ENCODE data around the gene FBLN2. TPM values are rescaled to one million over a fixed set of nuclear protein-coding genes. Genes with fewer than 3 reads are reported as not detected.

The FBLN2 gene
- total RNA-seq, 1 experiment from 2014 or later = 0.39 TPM

GRCh38 chr3:13507570-13508339, 41.2 kb upstream of the FBLN2 start:
- no peaks in the 10 kb centered on the region for H3K9me2 ChIP-seq (ENCODE audit: insufficient read depth)
- DNase-seq (ENCODE audit: low read depth, low spot score) = no peak
- ChIA-PET RAD21 (ENCODE audit: low non-redundant PET in 1 of 2, low total read pairs in 2 of 2, uncharacterized antibody in 2 of 2, unreplicated experiment in 2 of 2) (interaction anchor here in 1 of 2 experiments (0.8 kb wide), 1 partner anchor 140 kb away, joined by 3 read pairs; no protein-coding TSS in a partner anchor), CTCF (interaction anchor here (1.3 kb wide), 1 partner anchor 140 kb away, joined by 4 read pairs; no protein-coding TSS in a partner anchor), POLR2A (no interaction called here)
- no TSS peak for BruUV-seq (replicated peaks)
- H3K4me3 ChIP-seq (replicated peaks in 1 of 2; ENCODE audit: low read depth in 1 of 2, low read length in 2 of 2) = no peak overlapping the region
- intact Hi-C loops (cut with micrococcal nuclease) = no loop called here
- H3K27me3 ChIP-seq (ENCODE audit: insufficient read depth, low read length) = no peaks in the 10 kb centered on the region
- no peak overlapping the region for H3K4me2 ChIP-seq (ENCODE audit: low read length)
- H3K36me3 ChIP-seq (ENCODE audit: control insufficient read depth in 1 of 2, insufficient read depth in 2 of 2, low read length in 2 of 2) = no peaks in the 10 kb centered on the region
- peaks cover 6% of the 10 kb centered on the region in 2 experiments; a peak in 2 of 4 replicates for H3K4me1 ChIP-seq (ENCODE audit: control insufficient read depth in 1 of 2, insufficient read depth in 2 of 2, low read length in 2 of 2)
- no peak overlapping the region for H3K9ac ChIP-seq (ENCODE audit: low read length)
- no peak for ATAC-seq
- no peaks in the 10 kb centered on the region for H3K79me2 ChIP-seq (ENCODE audit: insufficient read depth, low read length)
- H3K27ac ChIP-seq (ENCODE audit: low read depth, low read length) = no peak overlapping the region
- no peak overlapping the region for H2AFZ ChIP-seq (ENCODE audit: low read depth, low read length, poor library complexity, severe bottlenecking)
- H3K9me3 ChIP-seq (ENCODE audit: control insufficient read depth in 1 of 2, insufficient read depth in 1 of 2, low read depth in 1 of 2, low read length in 2 of 2) = no peaks in the 10 kb centered on the region
- no peaks in the 10 kb centered on the region for H4K20me1 ChIP-seq (ENCODE audit: insufficient read depth)
- no peak for TF ChIP-seq CTCF (IDR thresholded peaks at IDR 0.05 in 2 of 3, conservative IDR thresholded peaks at IDR 0.05 in 1 of 3; ENCODE audit: borderline replicate concordance in 1 of 3, insufficient read depth in 1 of 3, low read depth in 2 of 3, low read length in 2 of 3)

DNA sequence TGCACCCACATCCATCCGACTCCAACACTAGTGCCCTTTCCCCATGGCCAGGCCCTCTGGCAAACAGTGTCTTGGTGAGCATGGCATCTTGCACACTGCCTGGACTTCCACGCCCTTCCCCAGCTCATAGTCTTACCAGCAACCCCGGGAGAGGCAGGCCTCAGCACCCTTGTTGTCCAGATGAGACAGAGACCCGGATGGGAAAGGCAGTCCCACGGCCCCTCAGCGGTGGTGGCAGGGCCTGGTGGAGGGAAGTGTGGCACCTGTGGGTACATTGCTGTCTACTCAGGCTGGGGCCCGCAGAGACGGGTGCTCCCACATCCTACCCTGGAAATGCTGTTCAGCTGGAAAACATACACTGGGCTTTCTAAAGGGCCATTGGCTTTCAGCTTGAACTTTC, 40.4 kb upstream of the FBLN2 start:
- Histone ChIP-seq H3K27ac (ENCODE audit: low read depth, low read length) (no peak overlapping the region), H3K4me3 (replicated peaks in 1 of 2; ENCODE audit: low read depth in 1 of 2, low read length in 2 of 2) (no peak overlapping the region), H3K27me3 (ENCODE audit: insufficient read depth, low read length) (no peaks in the 10 kb centered on the region), H3K9ac (ENCODE audit: low read length) (no peak overlapping the region), H3K9me2 (ENCODE audit: insufficient read depth) (no peaks in the 10 kb centered on the region), H3K36me3 (ENCODE audit: control insufficient read depth in 1 of 2, insufficient read depth in 2 of 2, low read length in 2 of 2) (no peaks in the 10 kb centered on the region), H3K4me2 (ENCODE audit: low read length) (no peak overlapping the region), H4K20me1 (ENCODE audit: insufficient read depth) (no peaks in the 10 kb centered on the region), H3K4me1 (ENCODE audit: control insufficient read depth in 1 of 2, insufficient read depth in 2 of 2, low read length in 2 of 2) (peaks cover 12 to 13% of the 10 kb centered on the region in 2 experiments), H2AFZ (ENCODE audit: low read depth, low read length, poor library complexity, severe bottlenecking) (no peak overlapping the region), H3K79me2 (ENCODE audit: insufficient read depth, low read length) (no peaks in the 10 kb centered on the region), H3K9me3 (ENCODE audit: control insufficient read depth in 1 of 2, insufficient read depth in 1 of 2, low read depth in 1 of 2, low read length in 2 of 2) (no peaks in the 10 kb centered on the region)
- CTCF ChIA-PET = no interaction called here
- DNase-seq (ENCODE audit: low read depth, low spot score) (no peak), ATAC-seq (no peak)
- no TSS peak for BruUV-seq (replicated peaks)
- intact Hi-C loops (cut with micrococcal nuclease) = no loop called here
- POLR2A ChIA-PET = no interaction called here
- RAD21 ChIA-PET (ENCODE audit: low non-redundant PET in 1 of 2, low total read pairs in 2 of 2, uncharacterized antibody in 2 of 2, unreplicated experiment in 2 of 2) = no interaction called here
- no peak for TF ChIP-seq ELF1 (IDR thresholded peaks at IDR 0.05; ENCODE audit: borderline replicate concordance, low read depth)
- TF ChIP-seq FOSL1 (IDR thresholded peaks at IDR 0.05; ENCODE audit: low read depth) = no peak
- TF ChIP-seq YY1 (IDR thresholded peaks at IDR 0.05; ENCODE audit: extremely low read depth, insufficient replicate concordance, low read depth, low read length) = no peak
- TF ChIP-seq TCF7L2 (IDR thresholded peaks at IDR 0.05; ENCODE audit: borderline replicate concordance, extremely low read depth, insufficient read depth, insufficient read length) = no peak
- no peak for TF ChIP-seq SRF (IDR thresholded peaks at IDR 0.05; ENCODE audit: low read depth)
- no peak for TF ChIP-seq ATF3 (IDR thresholded peaks at IDR 0.05)
- no peak for TF ChIP-seq SP1 (IDR thresholded peaks at IDR 0.05; ENCODE audit: low read depth)
- no peak for TF ChIP-seq SIN3A (IDR thresholded peaks at IDR 0.05; ENCODE audit: low read depth)
- no peak for TF ChIP-seq CBX3 (IDR thresholded peaks at IDR 0.05; ENCODE audit: low read depth)
- TF ChIP-seq, protein P1, sequence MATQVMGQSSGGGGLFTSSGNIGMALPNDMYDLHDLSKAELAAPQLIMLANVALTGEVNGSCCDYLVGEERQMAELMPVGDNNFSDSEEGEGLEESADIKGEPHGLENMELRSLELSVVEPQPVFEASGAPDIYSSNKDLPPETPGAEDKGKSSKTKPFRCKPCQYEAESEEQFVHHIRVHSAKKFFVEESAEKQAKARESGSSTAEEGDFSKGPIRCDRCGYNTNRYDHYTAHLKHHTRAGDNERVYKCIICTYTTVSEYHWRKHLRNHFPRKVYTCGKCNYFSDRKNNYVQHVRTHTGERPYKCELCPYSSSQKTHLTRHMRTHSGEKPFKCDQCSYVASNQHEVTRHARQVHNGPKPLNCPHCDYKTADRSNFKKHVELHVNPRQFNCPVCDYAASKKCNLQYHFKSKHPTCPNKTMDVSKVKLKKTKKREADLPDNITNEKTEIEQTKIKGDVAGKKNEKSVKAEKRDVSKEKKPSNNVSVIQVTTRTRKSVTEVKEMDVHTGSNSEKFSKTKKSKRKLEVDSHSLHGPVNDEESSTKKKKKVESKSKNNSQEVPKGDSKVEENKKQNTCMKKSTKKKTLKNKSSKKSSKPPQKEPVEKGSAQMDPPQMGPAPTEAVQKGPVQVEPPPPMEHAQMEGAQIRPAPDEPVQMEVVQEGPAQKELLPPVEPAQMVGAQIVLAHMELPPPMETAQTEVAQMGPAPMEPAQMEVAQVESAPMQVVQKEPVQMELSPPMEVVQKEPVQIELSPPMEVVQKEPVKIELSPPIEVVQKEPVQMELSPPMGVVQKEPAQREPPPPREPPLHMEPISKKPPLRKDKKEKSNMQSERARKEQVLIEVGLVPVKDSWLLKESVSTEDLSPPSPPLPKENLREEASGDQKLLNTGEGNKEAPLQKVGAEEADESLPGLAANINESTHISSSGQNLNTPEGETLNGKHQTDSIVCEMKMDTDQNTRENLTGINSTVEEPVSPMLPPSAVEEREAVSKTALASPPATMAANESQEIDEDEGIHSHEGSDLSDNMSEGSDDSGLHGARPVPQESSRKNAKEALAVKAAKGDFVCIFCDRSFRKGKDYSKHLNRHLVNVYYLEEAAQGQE (IDR thresholded peaks at IDR 0.05; ENCODE audit: low read depth) = no peak
- no peak for TF ChIP-seq JUND (IDR thresholded peaks at IDR 0.05)
- TF ChIP-seq, protein P2, sequence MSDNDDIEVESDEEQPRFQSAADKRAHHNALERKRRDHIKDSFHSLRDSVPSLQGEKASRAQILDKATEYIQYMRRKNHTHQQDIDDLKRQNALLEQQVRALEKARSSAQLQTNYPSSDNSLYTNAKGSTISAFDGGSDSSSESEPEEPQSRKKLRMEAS (IDR thresholded peaks at IDR 0.05) = no peak
- no peak for TF ChIP-seq RAD21 (IDR thresholded peaks at IDR 0.05; ENCODE audit: low read depth)
- TF ChIP-seq POLR2AphosphoS5 (IDR thresholded peaks at IDR 0.05; ENCODE audit: low read depth, low read length) = no peak

All from HCT116 (cell line).